Spleen (tissue), 11 donors: ENCODE measurements around the gene RAB38. TPM values are rescaled to one million over a fixed set of nuclear protein-coding genes. Genes with fewer than 3 reads are reported as not detected.

Experiments used
- DNase-seq: peaks from one replicate; pipeline ENCODE4 v3.0.0-alpha.2; 2020
- H3K27ac ChIP-seq, 8 donors: fragments of 200-600 bp; sonication (generic) in 7 of 8; 1 replicate in 4 of 8; 2 replicates in 4 of 8; pipeline versions ENCODE4 v1.5.0 to v1.8.0; 2016 to 2021; ENCODE audit warnings: inconsistent platforms in 4 of 8, mild to moderate bottlenecking in 4 of 8, moderate library complexity in 1 of 8
- H3K27me3 ChIP-seq, 7 donors: fragments of 200-600 bp; sonication (generic) in 6 of 7; replicated peaks in 1 of 7; 1 replicate in 4 of 7; 2 replicates in 3 of 7; pipeline versions ENCODE4 v1.5.0 to v1.8.0; 2016 to 2021; ENCODE audit warnings: inconsistent platforms in 3 of 7, mild to moderate bottlenecking in 1 of 7
- H3K36me3 ChIP-seq, 6 donors: fragments of 200-600 bp; sonication (generic) in 5 of 6; 1 replicate in 4 of 6; 2 replicates in 2 of 6; pipeline versions ENCODE4 v1.5.0 to v1.8.0; 2016 to 2021; ENCODE audit warnings: inconsistent platforms in 2 of 6
- H3K4me1 ChIP-seq, 6 donors: fragments of 200-600 bp; sonication (generic) in 5 of 6; 1 replicate in 3 of 6; 2 replicates in 3 of 6; pipeline versions ENCODE4 v1.5.0 to v1.8.0; 2016 to 2021; ENCODE audit warnings: inconsistent platforms in 3 of 6
- H3K4me3 ChIP-seq, 8 donors: fragments of 200-600 bp; sonication (generic) in 7 of 8; 1 replicate in 4 of 8; 2 replicates in 4 of 8; pipeline versions ENCODE4 v1.5.0 to v1.8.0; 2016 to 2021; ENCODE audit warnings: inconsistent platforms in 4 of 8, mild to moderate bottlenecking in 4 of 8, moderate library complexity in 2 of 8
- H3K9me3 ChIP-seq, 8 donors: fragments of 200-600 bp; sonication (generic) in 7 of 8; 1 replicate in 4 of 8; 2 replicates in 4 of 8; pipeline versions ENCODE4 v1.5.0 to v1.8.0; 2016 to 2021; ENCODE audit warnings: inconsistent platforms in 4 of 8
- POLR2A ChIP-seq, 3 donors: fragments of 450-650 bp; IDR thresholded peaks; one replicate each; pipeline ENCODE4 v1.5.1; 2017; ENCODE audit warnings: antibody characterized with exemption in 3 of 3, mild to moderate bottlenecking in 1 of 3
- POLR2AphosphoS5 ChIP-seq, 3 donors: sonication (generic); formaldehyde crosslinking; IDR thresholded peaks; one replicate each; pipeline ENCODE4 v1.5.1; 2017; ENCODE audit warnings: antibody characterized with exemption in 3 of 3
- WGBS, 5 donors: extraction: QIAGEN DNeasy Blood & Tissue Kit in 3 of 5; methylation state at CpG; one replicate each; pipeline versions ENCODE4 v1.1.5 to v1.1.7; 2013 to 2018; 5-methylcytosine and 5-hydroxymethylcytosine counted together
- intact Hi-C: fragments of 100-400 bp; cut with DNase I; formaldehyde crosslinking; loops from one replicate; pipeline ENCODE4 v1.15.0; 2023; ENCODE audit warnings: low total_unique reads
- polyA plus RNA-seq, 3 donors: library from polyadenylated mRNA; stranded (reverse); fragments of 200-250 nt; gene quantifications; one replicate each; pipeline ENCODE4 v1.2.1, GENCODE V29; 2013
- total RNA-seq, 7 donors: library from RNA; depleted of rRNA in 3 of 7; stranded (reverse); fragments of >200 nt in 3 of 7; fragmentation: NEBNext Ultra II Directional in 4 of 7; extraction: Animal tissue kit (Norgen Biotek cat#: 25700) in 4 of 7; gene quantifications; one replicate each; pipeline versions ENCODE4 v1.1.0 to v1.2.1, GENCODE V29; 2016 to 2021
- TF ChIP-seq, protein P1 (sequence below), 11 experiments: fragments of 200-600 bp in 7 of 11; fragments of 450-650 bp in 4 of 11; sonication (generic) in 4 of 11; IDR thresholded peaks in 8 of 11; conservative IDR thresholded peaks in 3 of 11; 1 replicate in 7 of 11; 2 replicates in 4 of 11; pipeline versions ENCODE4 v1.4.0 to v1.8.0; 2016 to 2021; ENCODE audit warnings: antibody characterized with exemption in 11 of 11, inconsistent platforms in 4 of 11, mild to moderate bottlenecking in 1 of 11
- donor health status: healthy with polysubstance abuse.
- donor health status: DM: no; HTN: no; CAD: no; lungs with moderate emphysema.
- donor health status: DM: no; HTN: no; CAD: no.
- donor health status: Bipolar disorder and iron deficiency.
- donor health status: healthy.
- donor health status: DM: no; HTN: no; CAD: no.
- donor health status: DM: yes; HTN: yes; CAD: no.

Gene RAB38
- total and polyA plus RNA-seq, 10 donors, result 0.73 to 3.5 (median 1.6) TPM

DNA sequence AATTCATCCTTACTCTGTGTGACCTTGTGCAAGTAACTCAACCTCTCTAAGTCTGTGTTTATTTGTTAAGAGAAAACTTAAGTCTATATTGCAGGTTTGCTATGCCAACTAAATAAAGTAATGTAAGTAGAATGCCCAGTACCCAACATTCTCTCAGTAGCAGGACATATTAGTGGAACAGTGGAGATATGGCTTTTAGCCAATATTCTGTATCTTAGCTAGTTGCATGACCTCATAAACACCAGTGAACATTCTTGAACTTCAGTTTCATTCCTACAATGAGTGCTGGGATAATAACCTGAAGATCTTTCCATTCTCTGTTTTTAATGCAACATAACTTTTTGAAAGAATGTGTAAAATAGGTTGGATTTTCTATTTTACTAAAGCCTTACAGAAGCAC is 77.0 kb downstream of the RAB38 start:
- TF ChIP-seq, protein P1, sequence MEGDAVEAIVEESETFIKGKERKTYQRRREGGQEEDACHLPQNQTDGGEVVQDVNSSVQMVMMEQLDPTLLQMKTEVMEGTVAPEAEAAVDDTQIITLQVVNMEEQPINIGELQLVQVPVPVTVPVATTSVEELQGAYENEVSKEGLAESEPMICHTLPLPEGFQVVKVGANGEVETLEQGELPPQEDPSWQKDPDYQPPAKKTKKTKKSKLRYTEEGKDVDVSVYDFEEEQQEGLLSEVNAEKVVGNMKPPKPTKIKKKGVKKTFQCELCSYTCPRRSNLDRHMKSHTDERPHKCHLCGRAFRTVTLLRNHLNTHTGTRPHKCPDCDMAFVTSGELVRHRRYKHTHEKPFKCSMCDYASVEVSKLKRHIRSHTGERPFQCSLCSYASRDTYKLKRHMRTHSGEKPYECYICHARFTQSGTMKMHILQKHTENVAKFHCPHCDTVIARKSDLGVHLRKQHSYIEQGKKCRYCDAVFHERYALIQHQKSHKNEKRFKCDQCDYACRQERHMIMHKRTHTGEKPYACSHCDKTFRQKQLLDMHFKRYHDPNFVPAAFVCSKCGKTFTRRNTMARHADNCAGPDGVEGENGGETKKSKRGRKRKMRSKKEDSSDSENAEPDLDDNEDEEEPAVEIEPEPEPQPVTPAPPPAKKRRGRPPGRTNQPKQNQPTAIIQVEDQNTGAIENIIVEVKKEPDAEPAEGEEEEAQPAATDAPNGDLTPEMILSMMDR (IDR thresholded peaks at IDR 0.05 in 8 of 11, conservative IDR thresholded peaks at IDR 0.05 in 3 of 11), result no peak
- TF ChIP-seq POLR2A (IDR thresholded peaks at IDR 0.05), result no peak
- TF ChIP-seq POLR2AphosphoS5 (IDR thresholded peaks at IDR 0.05), result no peak
- no peaks in the 10 kb centered on the region for H3K9me3 ChIP-seq
- no peaks in the 10 kb centered on the region for H3K27me3 ChIP-seq
- no peaks in the 10 kb centered on the region for H3K36me3 ChIP-seq
- no peaks in the 10 kb centered on the region for H3K4me1 ChIP-seq
- DNase-seq, result no peak
- intact Hi-C loops, result no loop called here
- no peak overlapping the region for H3K4me3 ChIP-seq
- no peak overlapping the region for H3K27ac ChIP-seq

- Histone ChIP-seq H3K36me3 (no peaks in the 10 kb centered on the region), H3K27ac (no peak overlapping the region), H3K9me3 (no peaks in the 10 kb centered on the region), H3K27me3 (no peaks in the 10 kb centered on the region), H3K4me1 (no peaks in the 10 kb centered on the region), H3K4me3 (no peak overlapping the region)
- DNase-seq, result no peak
- TF ChIP-seq POLR2A (IDR thresholded peaks at IDR 0.05), result no peak
- no peak for TF ChIP-seq POLR2AphosphoS5 (IDR thresholded peaks at IDR 0.05)
- TF ChIP-seq, protein P1 (IDR thresholded peaks at IDR 0.05 in 8 of 11, conservative IDR thresholded peaks at IDR 0.05 in 3 of 11), result no peak
- intact Hi-C loops, result no loop called here
- WGBS, 5 donors, result 44 to 88% (median 67%) methylated on average over 1 of the region's 1 CpG
These were observed 86.1 kb downstream of the RAB38 start for GRCh38 chr11:88089134-88089533.

GRCh38 chr11:88087337-88087736 is 87.9 kb downstream of the RAB38 start:
- H3K27me3 ChIP-seq, result no peaks in the 10 kb centered on the region
- no peaks in the 10 kb centered on the region for H3K36me3 ChIP-seq
- no peaks in the 10 kb centered on the region for H3K9me3 ChIP-seq
- intact Hi-C loops, result no loop called here
- WGBS, 5 donors, result 58 to 87% (median 71%) methylated on average over 3 of the region's 3 CpGs
- no peak for DNase-seq
- no peaks in the 10 kb centered on the region for H3K4me1 ChIP-seq
- no peak overlapping the region for H3K4me3 ChIP-seq
- H3K27ac ChIP-seq, result no peak overlapping the region
- no peak for TF ChIP-seq POLR2AphosphoS5 (IDR thresholded peaks at IDR 0.05)

GRCh38 chr11:88086297-88086696 is 88.9 kb downstream of the RAB38 start:
- 76 to 90% (median 87%) methylated on average over 2 of the region's 2 CpGs for WGBS, 5 donors
- intact Hi-C loops, result no loop called here
- Histone ChIP-seq H3K27me3 (no peaks in the 10 kb centered on the region), H3K9me3 (no peaks in the 10 kb centered on the region), H3K27ac (no peak overlapping the region), H3K4me3 (no peak overlapping the region), H3K36me3 (no peaks in the 10 kb centered on the region), H3K4me1 (no peaks in the 10 kb centered on the region)
- DNase-seq, result no peak
- TF ChIP-seq POLR2AphosphoS5 (IDR thresholded peaks at IDR 0.05) (no peak), POLR2A (IDR thresholded peaks at IDR 0.05) (no peak)
- TF ChIP-seq, protein P1 (IDR thresholded peaks at IDR 0.05 in 8 of 11, conservative IDR thresholded peaks at IDR 0.05 in 3 of 11), result no peak

GRCh38 chr11:88070437-88070836 is 104.8 kb downstream of the RAB38 start:
- 50 to 82% (median 63%) methylated on average over 1 of the region's 1 CpG for WGBS, 5 donors
- DNase-seq, result no peak

More at GRCh38 chr11:88070437-88070836, 104.8 kb downstream of the RAB38 start:
- intact Hi-C loops, result no loop called here
- Histone ChIP-seq H3K36me3 (no peaks in the 10 kb centered on the region), H3K4me1 (no peaks in the 10 kb centered on the region), H3K4me3 (no peak overlapping the region), H3K9me3 (peaks cover 0 to 28% (median 13%) of the 10 kb centered on the region in 8 donors), H3K27me3 (no peaks in the 10 kb centered on the region), H3K27ac (no peak overlapping the region)
- TF ChIP-seq POLR2AphosphoS5 (IDR thresholded peaks at IDR 0.05), result no peak
- TF ChIP-seq POLR2A (IDR thresholded peaks at IDR 0.05), result no peak
- TF ChIP-seq, protein P1 (IDR thresholded peaks at IDR 0.05 in 8 of 11, conservative IDR thresholded peaks at IDR 0.05 in 3 of 11), result no peak
